Panc1 (cell line): ENCODE data around the gene KCNMB3. TPM values are rescaled to one million over a fixed set of nuclear protein-coding genes. Genes with fewer than 3 reads are reported as not detected.
"Not testable (repeated sequence)": the region's sequence is repeated elsewhere in the genome, so short reads cannot be mapped to it uniquely, and the experiment has no call there.

ENCODE experiments used
- ATAC-seq: fragments of 200-7000 bp; cut with Tn5 transposase; 2 replicates; pipeline ENCODE4 v1.9.1; 2020; ENCODE audit warnings: mild to moderate bottlenecking, moderate library complexity
- BruUV-seq: library from RNA; stranded (reverse); fragments of 400-500 nt; replicated peaks from 2 replicates; lab custom pipeline; 2021; lab: Mats Ljungman, UMichigan
- CTCF ChIA-PET: fragments of 300-600 bp; sonication (Branson Sonifier 250); formaldehyde crosslinking; loops from one replicate; lab custom pipeline; 2022; ENCODE audit warnings: antibody characterized with exemption; lab: Charles Lee
- POLR2A ChIA-PET: fragments of 300-600 bp; sonication (Branson Sonifier 250); formaldehyde crosslinking; loops from one replicate; lab custom pipeline; 2022; ENCODE audit warnings: antibody characterized with exemption; lab: Charles Lee
- DNase-seq: peaks from one replicate; pipeline ENCODE4 v3.0.0-alpha.2; 2010; ENCODE audit warnings: low read depth, low spot score
- H3K27ac ChIP-seq: 2 replicates; pipeline ENCODE4 v1.5.1; 2011; ENCODE audit warnings: mild to moderate bottlenecking, low read length, inconsistent platforms
- H3K27me3 ChIP-seq: fragments of 200-500 bp; sonication (Bioruptor generic); 2 replicates; pipeline ENCODE4 v1.6.0; 2014; ENCODE audit warnings: low read length, inconsistent platforms; ENCODE audit not compliant: control insufficient read depth, insufficient read depth
- H3K36me3 ChIP-seq: fragments of 200-500 bp; sonication (Bioruptor generic); 2 replicates; pipeline ENCODE4 v1.5.1; 2014; ENCODE audit warnings: inconsistent platforms, mild to moderate bottlenecking, low read length, moderate library complexity; ENCODE audit not compliant: control insufficient read depth, insufficient read depth
- H3K4me1 ChIP-seq: 2 replicates; pipeline ENCODE4 v1.5.1; 2011; ENCODE audit warnings: inconsistent platforms, mild to moderate bottlenecking, low read length, moderate library complexity; ENCODE audit not compliant: control insufficient read depth, insufficient read depth
- H3K4me3 ChIP-seq, 2 experiments: 2 replicates each; pipeline ENCODE4 v1.5.1; 2011 to 2012; ENCODE audit warnings: low read depth in 2 of 2, low read length in 2 of 2, mild to moderate bottlenecking in 2 of 2, inconsistent platforms in 1 of 2, moderate library complexity in 1 of 2
- H3K9me3 ChIP-seq: fragments of 200-500 bp; sonication (Bioruptor generic); 2 replicates; pipeline ENCODE4 v1.5.1; 2014; ENCODE audit warnings: low read depth, mild to moderate bottlenecking, inconsistent platforms, low read length, moderate library complexity; ENCODE audit not compliant: control insufficient read depth, insufficient read depth
- CTCF ChIP-seq: fragments of 450-650 bp; IDR thresholded peaks from 2 replicates; pipeline ENCODE4 v1.5.1; 2017; ENCODE audit warnings: mild to moderate bottlenecking
- POLR2AphosphoS5 ChIP-seq: IDR thresholded peaks from 2 replicates; pipeline ENCODE4 v1.6.1; 2012; ENCODE audit warnings: mild to moderate bottlenecking, low read depth, low read length, moderate library complexity
- REST ChIP-seq, 2 experiments: IDR thresholded peaks; 2 replicates each; pipeline ENCODE4 v1.6.1; 2011 to 2012; ENCODE audit warnings: low read depth in 2 of 2, control low read depth in 1 of 2, low read length in 1 of 2, mild to moderate bottlenecking in 1 of 2, moderate library complexity in 1 of 2; ENCODE audit not compliant: insufficient read depth in 1 of 2
- SIN3A ChIP-seq: IDR thresholded peaks from 2 replicates; pipeline ENCODE4 v1.6.1; 2012; ENCODE audit warnings: low read depth, mild to moderate bottlenecking, low read length, moderate library complexity, borderline replicate concordance; ENCODE audit not compliant: insufficient read depth
- TCF7L2 ChIP-seq: IDR thresholded peaks from 2 replicates; pipeline ENCODE4 v1.6.1; 2011; ENCODE audit warnings: mild to moderate bottlenecking, low read depth, low read length, inconsistent platforms
- in situ Hi-C: cut with HindIII; loops from 2 replicates; pipeline ENCODE4 v1.10.0; 2016; ENCODE audit warnings: low sequenced_read_pairs, low pct_unique_long_range_greater_than_20kb
- intact Hi-C: fragments of 100-400 bp; cut with micrococcal nuclease; formaldehyde crosslinking; loops from one replicate; pipeline ENCODE4 v1.10.0; 2022; ENCODE audit not compliant: unreplicated experiment
- total RNA-seq: library from RNA; stranded (reverse); gene quantifications from one replicate; pipeline ENCODE4 v1.2.1, GENCODE V29; 2021; ENCODE audit not compliant: unreplicated experiment

KCNMB3 gene
- total RNA-seq, 1 experiment from 2014 or later = 5.8 TPM

- intact Hi-C loops, H3K4me1 ChIP-seq, BruUV-seq, H3K36me3 ChIP-seq, H3K27ac ChIP-seq, H3K27me3 ChIP-seq, in situ Hi-C loops, CTCF ChIA-PET, DNase-seq, ATAC-seq, H3K4me3 ChIP-seq, H3K9me3 ChIP-seq: not testable (repeated sequence)
- POLR2A ChIA-PET = interaction anchor here (0.6 kb wide), 1 partner anchor 29 kb away, joined by 3 read pairs; no protein-coding TSS in a partner anchor
Measured at GRCh38 chr3:179242859-179243258, 8.1 kb downstream of the KCNMB3 start.

- intact Hi-C loops, H3K27me3 ChIP-seq, ATAC-seq, BruUV-seq, DNase-seq, POLR2A ChIA-PET, H3K4me1 ChIP-seq, H3K36me3 ChIP-seq, CTCF ChIA-PET, H3K27ac ChIP-seq, H3K4me3 ChIP-seq, H3K9me3 ChIP-seq, in situ Hi-C loops: not testable (repeated sequence)
Measured at GRCh38 chr3:179240299-179240698, 10.6 kb downstream of the KCNMB3 start.

GRCh38 chr3:179236669-179237301 lies 14.1 kb downstream of the KCNMB3 start:
- POLR2A ChIA-PET = no interaction called here
- CTCF ChIA-PET = no interaction called here
- no peak for TF ChIP-seq REST (IDR thresholded peaks at IDR 0.05; ENCODE audit: insufficient read depth in 1 of 2, low read depth in 2 of 2, low read length in 1 of 2)
- no peak for TF ChIP-seq POLR2AphosphoS5
- no TSS peak for BruUV-seq
- no peaks in the 10 kb centered on the region for H3K27me3 ChIP-seq
- in situ Hi-C loops = no loop called here
- H3K36me3 ChIP-seq = peaks cover 20% of the 10 kb centered on the region
- no peak for ATAC-seq
- H3K9me3 ChIP-seq = no peaks in the 10 kb centered on the region
- H3K27ac ChIP-seq = no peak overlapping the region
- H3K4me1 ChIP-seq = no peaks in the 10 kb centered on the region
- intact Hi-C loops = no loop called here
- no peak overlapping the region for H3K4me3 ChIP-seq
- DNase-seq = no peak

- Histone ChIP-seq H3K27ac (no peak overlapping the region), H3K9me3 (no peaks in the 10 kb centered on the region), H3K4me3 (no peak overlapping the region), H3K36me3 (peaks cover 28% of the 10 kb centered on the region), H3K4me1 (no peaks in the 10 kb centered on the region), H3K27me3 (no peaks in the 10 kb centered on the region)
- BruUV-seq = no TSS peak
- no peak for ATAC-seq
- POLR2A ChIA-PET = no interaction called here
- intact Hi-C loops (no loop called here), in situ Hi-C loops (no loop called here)
- no peak for DNase-seq
- CTCF ChIA-PET = interaction anchor here (0.7 kb wide), 1 partner anchor 30 kb away, joined by 3 read pairs; no protein-coding TSS in a partner anchor
- no peak for TF ChIP-seq CTCF
- no peak for TF ChIP-seq TCF7L2
- no peak for TF ChIP-seq REST (IDR thresholded peaks at IDR 0.05; ENCODE audit: insufficient read depth in 1 of 2, low read depth in 2 of 2, low read length in 1 of 2)
- no peak for TF ChIP-seq SIN3A
- no peak for TF ChIP-seq POLR2AphosphoS5
Measured at GRCh38 chr3:179234199-179234598, 16.7 kb downstream of the KCNMB3 start.
